KMS-11 (cell line): ENCODE data around the gene ITGAL.

Experiments used
- H2AFZ ChIP-seq: fragments of 200-600 bp; sonication (generic); 2 replicates; pipeline ENCODE4 v1.6.1; 2016; ENCODE audit warnings: antibody characterized with exemption, mixed run types, low read depth
- H3K27ac ChIP-seq: fragments of 200-600 bp; sonication (generic); 2 replicates; pipeline ENCODE4 v1.6.1; 2016; ENCODE audit warnings: mild to moderate bottlenecking, mixed run types
- H3K27me3 ChIP-seq: fragments of 200-600 bp; sonication (generic); 2 replicates; pipeline ENCODE4 v1.6.1; 2017; ENCODE audit warnings: mild to moderate bottlenecking, low read depth, mixed run types, moderate library complexity; ENCODE audit not compliant: insufficient read depth
- H3K36me3 ChIP-seq: fragments of 200-600 bp; sonication (generic); 2 replicates; pipeline ENCODE4 v1.6.1; 2017; ENCODE audit warnings: mild to moderate bottlenecking, mixed run types; ENCODE audit not compliant: insufficient read depth
- H3K4me1 ChIP-seq: fragments of 200-600 bp; sonication (generic); 2 replicates; pipeline ENCODE4 v1.6.1; 2016; ENCODE audit warnings: mild to moderate bottlenecking, low read depth, mixed run types; ENCODE audit not compliant: poor library complexity, severe bottlenecking
- H3K4me2 ChIP-seq: fragments of 200-600 bp; sonication (generic); 2 replicates; pipeline ENCODE4 v1.7.0; 2016; ENCODE audit warnings: mild to moderate bottlenecking, mixed run types
- H3K4me3 ChIP-seq: fragments of 200-600 bp; sonication (generic); IDR thresholded peaks from 2 replicates; pipeline ENCODE4 v1.6.1; 2017; ENCODE audit warnings: low read depth, low read length, mixed read lengths; ENCODE audit not compliant: insufficient read depth
- H3K79me2 ChIP-seq: fragments of 200-600 bp; sonication (generic); 2 replicates; pipeline ENCODE4 v1.6.1; 2016; ENCODE audit warnings: low read depth, mixed run types; ENCODE audit not compliant: insufficient read depth
- H3K9ac ChIP-seq: fragments of 200-600 bp; sonication (generic); 2 replicates; pipeline ENCODE4 v1.6.1; 2016; ENCODE audit warnings: mild to moderate bottlenecking, mixed run types
- H4K20me1 ChIP-seq: fragments of 200-600 bp; sonication (generic); 2 replicates; pipeline ENCODE4 v1.6.1; 2016; ENCODE audit warnings: mild to moderate bottlenecking, mixed run types; ENCODE audit not compliant: insufficient read depth
- CTCF ChIP-seq: fragments of 200-600 bp; sonication (generic); conservative IDR thresholded peaks from 2 replicates; pipeline ENCODE4 v1.6.1; 2017; ENCODE audit warnings: low read depth, mild to moderate bottlenecking, antibody characterized with exemption, low read length, moderate library complexity, mixed read lengths

The ITGAL gene

GRCh38 chr16:30566531-30566930 is 94.0 kb downstream of the ITGAL start:
- peaks cover 42% of the 10 kb centered on the region for H3K4me1 ChIP-seq
- no peak overlapping the region for H2AFZ ChIP-seq
- H4K20me1 ChIP-seq = no peaks in the 10 kb centered on the region
- H3K4me2 ChIP-seq = peak overlapping the region; percentile 62; the same call in 1 of the 2 replicates
- H3K4me3 ChIP-seq = no peak overlapping the region
- peak overlapping the region; percentile 77 for H3K27ac ChIP-seq
- no peak for TF ChIP-seq CTCF
- H3K9ac ChIP-seq = peak overlapping the region; percentile 18; the same call in 1 of the 2 replicates
- no peaks in the 10 kb centered on the region for H3K27me3 ChIP-seq
- no peaks in the 10 kb centered on the region for H3K79me2 ChIP-seq
- H3K36me3 ChIP-seq = no peaks in the 10 kb centered on the region

DNA sequence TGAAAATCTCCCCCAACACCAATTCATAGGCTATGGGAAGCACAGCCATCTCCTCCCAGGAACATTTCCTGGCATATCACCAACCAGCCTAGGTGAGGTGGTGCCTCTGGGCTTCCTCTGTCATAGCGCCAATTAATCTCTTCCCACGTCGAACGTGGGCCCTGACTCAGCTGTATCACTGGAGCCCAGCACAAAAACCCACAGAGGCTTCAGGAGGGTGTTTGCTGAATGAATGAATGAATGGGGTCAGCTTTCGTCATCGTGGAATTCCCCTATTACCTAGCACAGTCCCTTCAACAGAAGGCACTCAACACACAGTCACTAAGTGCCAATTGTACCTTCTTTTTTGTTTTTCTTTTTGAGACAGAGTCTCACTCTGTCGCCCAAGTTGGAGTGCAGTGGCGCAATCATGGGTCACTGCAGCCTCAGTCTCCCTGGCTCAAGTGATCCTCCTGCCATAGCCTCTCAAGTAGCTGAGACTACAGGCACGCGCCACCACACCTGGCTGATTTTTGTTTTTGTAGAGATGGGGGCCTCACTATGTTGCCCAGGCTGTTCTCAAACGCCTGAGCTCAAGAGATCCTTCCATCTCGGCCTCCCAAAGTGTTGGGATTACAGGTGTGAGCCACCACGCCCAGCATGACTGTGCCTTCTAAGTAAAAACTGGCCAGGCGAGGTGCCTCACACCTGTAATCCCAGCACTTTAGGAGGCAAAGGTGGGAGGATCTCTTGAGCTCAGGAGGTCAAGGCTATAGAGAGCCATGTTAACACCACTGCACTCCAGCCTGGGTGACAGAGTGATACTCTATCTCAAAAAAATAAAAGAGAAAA is 94.8 kb downstream of the ITGAL start:
- Histone ChIP-seq H3K27ac (peak overlapping the region; percentile 77), H3K4me3 (no peak overlapping the region), H4K20me1 (no peaks in the 10 kb centered on the region), H2AFZ (peak overlapping the region; percentile 3), H3K4me2 (peak overlapping the region; percentile 62), H3K79me2 (no peaks in the 10 kb centered on the region; the same call in 1 of the 2 replicates), H3K4me1 (peaks cover 42% of the 10 kb centered on the region), H3K9ac (peak overlapping the region; percentile 18), H3K36me3 (no peaks in the 10 kb centered on the region), H3K27me3 (no peaks in the 10 kb centered on the region)
- TF ChIP-seq CTCF = no peak

DNA sequence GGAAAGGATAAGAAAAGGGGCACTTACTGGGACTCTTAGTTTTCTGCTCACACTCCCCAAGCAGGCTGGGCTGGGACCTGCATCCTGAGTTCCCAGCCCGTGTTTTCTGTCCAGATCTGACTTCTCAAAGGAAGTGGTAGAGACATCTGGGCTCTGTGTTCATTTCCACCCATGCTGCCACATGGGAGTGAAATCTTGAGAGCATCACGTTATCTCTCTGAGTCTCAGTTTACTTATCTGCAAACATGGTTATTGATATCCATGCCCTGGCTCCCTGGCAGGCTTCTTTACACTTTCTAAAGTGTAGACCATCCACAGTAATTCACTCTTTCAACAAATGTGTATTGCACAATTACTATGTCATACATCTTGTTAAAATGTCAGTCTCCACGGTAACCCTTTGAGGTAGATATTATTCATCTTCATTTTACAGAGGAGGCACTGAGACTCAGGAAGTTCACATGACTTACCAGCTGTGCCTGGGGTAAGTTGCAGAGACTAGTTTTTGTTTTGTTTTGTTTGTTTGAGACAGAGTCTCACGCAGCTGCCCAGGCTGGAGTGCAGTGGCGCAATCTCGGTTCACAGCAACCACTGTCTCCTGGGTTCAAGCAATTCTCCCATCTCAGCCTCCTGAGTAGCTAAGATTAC is 95.6 kb downstream of the ITGAL start:
- Histone ChIP-seq H4K20me1 (no peaks in the 10 kb centered on the region), H3K9ac (peak overlapping the region; percentile 18; the same call in 1 of the 2 replicates), H3K27ac (peak overlapping the region; percentile 77), H3K4me2 (peak overlapping the region; percentile 62), H3K4me3 (no peak overlapping the region), H2AFZ (peak overlapping the region; percentile 3; the same call in 1 of the 2 replicates), H3K27me3 (no peaks in the 10 kb centered on the region), H3K4me1 (peaks cover 49% of the 10 kb centered on the region), H3K79me2 (peaks cover 7% of the 10 kb centered on the region), H3K36me3 (no peaks in the 10 kb centered on the region)
- TF ChIP-seq CTCF = no peak

DNA sequence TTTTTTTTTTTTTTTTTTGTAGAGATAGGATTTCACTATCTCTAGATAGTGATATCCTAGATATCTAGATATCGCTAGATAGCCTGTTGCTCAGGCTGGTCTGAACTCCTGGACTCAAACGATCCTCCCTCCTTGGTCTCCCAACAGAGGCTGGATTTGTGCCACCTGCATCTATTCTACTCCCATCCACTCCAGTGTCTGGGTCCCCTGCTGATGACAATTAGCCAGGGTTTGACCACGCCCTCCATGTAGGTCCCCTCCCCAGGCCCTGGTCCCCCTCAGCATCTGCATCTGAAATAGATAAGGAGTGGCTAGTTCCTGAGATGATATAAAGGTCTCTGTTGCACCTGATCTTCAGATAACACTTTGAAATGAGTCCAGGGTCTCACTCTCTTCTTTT is 96.7 kb downstream of the ITGAL start:
- no peaks in the 10 kb centered on the region for H3K36me3 ChIP-seq
- H4K20me1 ChIP-seq = no peaks in the 10 kb centered on the region
- no peaks in the 10 kb centered on the region for H3K27me3 ChIP-seq
- H3K27ac ChIP-seq = peak overlapping the region; percentile 77; the same call in 1 of the 2 replicates
- no peak overlapping the region for H3K9ac ChIP-seq
- H2AFZ ChIP-seq = no peak overlapping the region
- H3K79me2 ChIP-seq = peaks cover 12% of the 10 kb centered on the region
- no peak overlapping the region for H3K4me2 ChIP-seq
- peaks cover 60% of the 10 kb centered on the region for H3K4me1 ChIP-seq
- no peak for TF ChIP-seq CTCF
- H3K4me3 ChIP-seq = no peak overlapping the region
